ENCODE results near the gene TMTC1. TPM values are rescaled to one million over a fixed set of nuclear protein-coding genes. Genes with fewer than 3 reads are reported as not detected.

Gene TMTC1
- polyA plus RNA-seq, 1 donor (not counting 4 experiments of a cell fraction or from before 2014, with no cell fraction given), result 3.7 TPM

GRCh38 chr12:29794862-29795261, 11.1 kb upstream of the TMTC1 start:
- no peak overlapping the region for H3K27ac ChIP-seq (ENCODE audit: control insufficient read depth, insufficient read depth, low read length)
- H2AFZ ChIP-seq (ENCODE audit: control insufficient read depth, low read length), result no peak overlapping the region
- no peaks in the 10 kb centered on the region for H3K36me3 ChIP-seq (ENCODE audit: control insufficient read depth in 2 of 2, extremely low read depth in 1 of 2, insufficient read depth in 2 of 2, low read length in 2 of 2)
- H3K4me3 ChIP-seq (ENCODE audit: control insufficient read depth in 2 of 3, extremely low read depth in 1 of 3, insufficient read depth in 2 of 3, low read depth in 1 of 3, low read length in 3 of 3), result no peak overlapping the region
- peaks cover 1% of the 10 kb centered on the region for H3K27me3 ChIP-seq (ENCODE audit: control insufficient read depth, extremely low read depth, insufficient read depth, low read length)
- no peaks in the 10 kb centered on the region for H4K20me1 ChIP-seq (ENCODE audit: control insufficient read depth, extremely low read depth, insufficient read depth, low read length)
- TF ChIP-seq EZH2 (IDR thresholded peaks at IDR 0.05; ENCODE audit: low read length), result no peak
- TF ChIP-seq CTCF (optimal IDR thresholded peaks at IDR 0.05 in 1 of 3, IDR thresholded peaks at IDR 0.05 in 1 of 3, conservative IDR thresholded peaks at IDR 0.05 in 1 of 3; ENCODE audit: extremely low read depth in 1 of 3, insufficient read depth in 2 of 3, low read length in 3 of 3), result no peak
- dilution Hi-C loops (cut with MboI; ENCODE audit: extremely low pct_ligation_motif_present, low sequenced_read_pairs), result no loop called here
- FAIRE-seq, result no peak
- H3K4me1 ChIP-seq (ENCODE audit: control insufficient read depth, extremely low read depth, insufficient read depth, low read length), result peaks cover 9% of the 10 kb centered on the region
- H3K4me2 ChIP-seq (ENCODE audit: control insufficient read depth, extremely low read depth, insufficient read depth, low read depth, low read length), result no peak overlapping the region
- DNase-seq (ENCODE audit: low read depth, low spot score), result no peak
- H3K9me3 ChIP-seq (ENCODE audit: control insufficient read depth, low read depth, low read length), result peaks cover 21% of the 10 kb centered on the region
- H3K9ac ChIP-seq (ENCODE audit: control insufficient read depth, extremely low read depth, insufficient read depth, low read length), result no peak overlapping the region
- H3K79me2 ChIP-seq (ENCODE audit: control insufficient read depth, insufficient read depth, low read length), result no peaks in the 10 kb centered on the region
- H3K9me1 ChIP-seq (ENCODE audit: control insufficient read depth, extremely low read depth, insufficient read depth, low read length), result no peaks in the 10 kb centered on the region

- H3K79me2 ChIP-seq (ENCODE audit: control insufficient read depth, insufficient read depth, low read length), result no peaks in the 10 kb centered on the region
- H3K36me3 ChIP-seq (ENCODE audit: control insufficient read depth in 2 of 2, extremely low read depth in 1 of 2, insufficient read depth in 2 of 2, low read length in 2 of 2), result no peaks in the 10 kb centered on the region
- no peaks in the 10 kb centered on the region for H3K9me1 ChIP-seq (ENCODE audit: control insufficient read depth, extremely low read depth, insufficient read depth, low read length)
- no peak overlapping the region for H3K4me2 ChIP-seq (ENCODE audit: control insufficient read depth, extremely low read depth, insufficient read depth, low read depth, low read length)
- DNase-seq (ENCODE audit: low read depth, low spot score) (no peak), FAIRE-seq (no peak)
- peaks cover 21% of the 10 kb centered on the region for H3K9me3 ChIP-seq (ENCODE audit: control insufficient read depth, low read depth, low read length)
- H4K20me1 ChIP-seq (ENCODE audit: control insufficient read depth, extremely low read depth, insufficient read depth, low read length), result no peaks in the 10 kb centered on the region
- H2AFZ ChIP-seq (ENCODE audit: control insufficient read depth, low read length), result no peak overlapping the region
- H3K27me3 ChIP-seq (ENCODE audit: control insufficient read depth, extremely low read depth, insufficient read depth, low read length), result no peaks in the 10 kb centered on the region
- no peak overlapping the region for H3K9ac ChIP-seq (ENCODE audit: control insufficient read depth, extremely low read depth, insufficient read depth, low read length)
- dilution Hi-C loops (cut with MboI; ENCODE audit: extremely low pct_ligation_motif_present, low sequenced_read_pairs), result no loop called here
- no peak overlapping the region for H3K27ac ChIP-seq (ENCODE audit: control insufficient read depth, insufficient read depth, low read length)
- H3K4me1 ChIP-seq (ENCODE audit: control insufficient read depth, extremely low read depth, insufficient read depth, low read length), result peaks cover 9% of the 10 kb centered on the region
- H3K4me3 ChIP-seq (ENCODE audit: control insufficient read depth in 2 of 3, extremely low read depth in 1 of 3, insufficient read depth in 2 of 3, low read depth in 1 of 3, low read length in 3 of 3), result no peak overlapping the region
- TF ChIP-seq CTCF (optimal IDR thresholded peaks at IDR 0.05 in 1 of 3, IDR thresholded peaks at IDR 0.05 in 1 of 3, conservative IDR thresholded peaks at IDR 0.05 in 1 of 3; ENCODE audit: extremely low read depth in 1 of 3, insufficient read depth in 2 of 3, low read length in 3 of 3) (no peak), EZH2 (IDR thresholded peaks at IDR 0.05; ENCODE audit: low read length) (no peak)
Measured at GRCh38 chr12:29792853-29793252, 9.1 kb upstream of the TMTC1 start.
